GM21825 (cell line): ENCODE data around the gene SLC40A1.

Source experiments
- ATAC-seq: cut with Tn5 transposase; IDR thresholded peaks from one replicate; pipeline ENCODE4 v1.9.1; 2021; ENCODE audit warnings: mild to moderate bottlenecking, moderate library complexity; ENCODE audit not compliant: unreplicated experiment

Gene SLC40A1

GRCh38 chr2:189516546-189516945 is 64.0 kb downstream of the SLC40A1 start:
- no peak for ATAC-seq

- no peak for ATAC-seq
Measured at GRCh38 chr2:189515264-189515663, 65.3 kb downstream of the SLC40A1 start.

GRCh38 chr2:189514104-189514503 is 66.5 kb downstream of the SLC40A1 start:
- no peak for ATAC-seq

- no peak for ATAC-seq
Measured at GRCh38 chr2:189512879-189513278, 67.7 kb downstream of the SLC40A1 start.

- no peak for ATAC-seq
Measured at GRCh38 chr2:189511960-189512319, 68.6 kb downstream of the SLC40A1 start.

- no peak for ATAC-seq
Measured at GRCh38 chr2:189511210-189511959, 69.2 kb downstream of the SLC40A1 start.
